Measurements from ENCODE around the gene PPP1R16B. TPM values are rescaled to one million over a fixed set of nuclear protein-coding genes. Genes with fewer than 3 reads are reported as not detected.
"Not testable (repeated sequence)": the region's sequence is repeated elsewhere in the genome, so short reads cannot be mapped to it uniquely, and the experiment has no call there.

The PPP1R16B gene
- total RNA-seq, 1 experiment from 2014 or later = 19.8 TPM

DNA sequence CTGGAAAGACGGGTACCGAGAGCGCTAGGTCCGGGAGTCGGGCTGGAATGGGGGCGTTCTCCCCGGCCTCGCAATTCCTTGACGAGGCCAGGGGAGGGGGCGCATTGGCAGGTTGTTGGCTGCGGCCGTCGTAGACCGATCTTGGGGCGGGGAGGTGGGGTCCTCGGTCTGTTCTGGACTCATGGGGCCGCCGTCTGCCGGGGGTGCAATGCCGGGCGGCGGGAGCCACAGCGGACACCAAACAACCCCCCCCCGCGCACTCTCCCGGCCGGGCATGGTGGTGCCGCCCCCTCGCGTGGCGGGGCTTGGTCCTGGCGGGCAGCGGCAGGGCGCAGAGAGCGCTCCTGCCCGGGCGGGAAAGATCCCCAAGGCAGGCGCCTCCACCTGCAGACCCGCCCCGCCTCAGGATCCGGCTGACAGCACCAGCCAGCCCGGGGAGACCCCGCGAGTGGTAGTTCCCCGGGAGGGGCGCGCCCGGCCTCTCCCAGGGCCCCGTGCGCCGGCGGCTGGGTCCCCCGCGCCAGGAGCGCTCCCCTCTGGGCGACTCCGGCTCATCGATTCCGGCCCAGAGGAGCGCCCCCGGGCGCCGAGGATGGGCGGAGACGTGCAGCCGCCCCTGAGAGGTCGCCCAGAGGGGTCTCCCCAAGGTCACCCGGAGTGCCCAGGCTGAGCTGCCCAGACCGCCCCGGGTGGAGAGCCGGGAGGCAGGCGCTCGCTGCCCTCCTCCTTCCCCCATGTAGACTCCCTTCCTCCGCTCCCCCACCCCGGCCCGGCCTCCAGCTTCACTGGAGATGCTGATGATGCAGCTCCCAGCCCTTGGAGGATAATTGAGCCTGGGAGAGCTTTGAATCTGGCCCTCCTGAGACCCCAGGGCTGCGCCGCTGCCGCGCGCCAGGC is 709 bp downstream of the PPP1R16B start:
- H3K36me3 ChIP-seq (replicated peaks; ENCODE audit: control insufficient read depth, insufficient read depth, low read length) = peaks cover 5% of the 10 kb centered on the region
- H3K4me3 ChIP-seq (ENCODE audit: insufficient read depth, low read depth, low read length) = peak overlapping the region; percentile 80
- peak; percentile 76 for DNase-seq
- peaks cover 3% of the 10 kb centered on the region for H3K27me3 ChIP-seq (ENCODE audit: control insufficient read depth, insufficient read depth, low read length)

DNA sequence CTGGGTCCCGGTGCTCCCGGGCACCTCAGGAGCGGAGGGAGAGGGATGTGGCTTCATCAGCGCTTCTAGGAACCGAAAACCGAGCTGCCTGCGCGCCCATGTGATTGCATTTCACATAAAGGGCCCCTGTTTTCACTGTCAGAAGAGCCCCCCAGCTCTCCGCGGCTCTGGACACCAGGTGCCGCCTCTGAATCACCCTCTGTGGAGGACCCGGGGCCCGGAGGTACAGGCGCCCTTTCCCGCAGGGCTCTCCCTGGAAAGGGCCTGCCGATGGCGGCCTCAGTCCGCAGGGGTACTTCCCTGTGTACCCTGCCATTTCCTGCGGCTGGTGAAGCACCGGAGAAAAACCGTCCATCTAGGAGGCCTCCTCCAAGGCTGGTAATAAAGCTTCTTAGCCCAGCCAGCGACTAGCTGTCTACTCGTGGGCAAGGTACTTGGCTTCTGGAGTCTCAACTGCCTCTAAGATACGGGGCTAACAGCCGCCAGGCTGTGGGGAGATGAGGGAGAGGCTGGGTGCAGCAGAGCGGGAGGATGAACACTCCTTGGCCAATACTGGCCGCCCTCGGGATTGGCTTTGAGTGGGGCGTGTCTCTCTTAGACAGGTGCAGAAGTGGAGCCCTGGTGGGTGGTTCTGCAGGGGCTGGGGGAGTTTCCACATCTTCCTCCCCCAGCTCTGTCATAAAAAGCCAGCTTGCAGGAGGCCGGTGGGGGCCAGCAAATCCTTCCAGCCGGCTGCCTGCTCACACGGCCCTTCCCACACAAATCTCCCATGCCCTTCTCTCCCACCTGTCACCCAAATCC is 1.6 kb downstream of the PPP1R16B start:
- peaks cover 3% of the 10 kb centered on the region for H3K27me3 ChIP-seq (ENCODE audit: control insufficient read depth, insufficient read depth, low read length)
- peaks cover 5% of the 10 kb centered on the region for H3K36me3 ChIP-seq (replicated peaks; ENCODE audit: control insufficient read depth, insufficient read depth, low read length)
- DNase-seq = peak; percentile 40
- H3K4me3 ChIP-seq (ENCODE audit: insufficient read depth, low read depth, low read length) = peak overlapping the region; percentile 80

DNA sequence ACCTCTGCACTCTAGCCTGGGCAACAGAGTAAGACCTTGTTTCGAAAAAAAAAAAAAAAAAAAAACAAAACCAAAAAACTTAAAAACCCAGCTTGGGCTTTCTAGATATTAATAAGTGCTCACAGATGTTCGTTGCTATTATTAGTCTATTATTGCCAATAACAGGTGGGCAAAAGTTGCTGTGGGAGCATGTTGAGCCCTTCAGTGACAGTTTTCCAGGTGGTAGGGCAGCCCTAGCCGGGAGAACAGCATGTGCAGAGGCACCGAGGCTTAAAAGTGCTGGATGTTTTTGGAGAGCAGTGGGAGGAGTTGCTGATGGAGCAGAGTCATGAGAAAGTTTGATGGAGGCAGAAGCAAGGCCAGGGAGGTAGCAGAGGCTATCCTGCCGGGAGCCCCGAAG is 4.4 kb downstream of the PPP1R16B start:
- no peak for DNase-seq
- H3K4me3 ChIP-seq (ENCODE audit: insufficient read depth, low read depth, low read length) = no peak overlapping the region
- H3K36me3 ChIP-seq (replicated peaks; ENCODE audit: control insufficient read depth, insufficient read depth, low read length) = peaks cover 5% of the 10 kb centered on the region
- peaks cover 3% of the 10 kb centered on the region for H3K27me3 ChIP-seq (ENCODE audit: control insufficient read depth, insufficient read depth, low read length)

DNA sequence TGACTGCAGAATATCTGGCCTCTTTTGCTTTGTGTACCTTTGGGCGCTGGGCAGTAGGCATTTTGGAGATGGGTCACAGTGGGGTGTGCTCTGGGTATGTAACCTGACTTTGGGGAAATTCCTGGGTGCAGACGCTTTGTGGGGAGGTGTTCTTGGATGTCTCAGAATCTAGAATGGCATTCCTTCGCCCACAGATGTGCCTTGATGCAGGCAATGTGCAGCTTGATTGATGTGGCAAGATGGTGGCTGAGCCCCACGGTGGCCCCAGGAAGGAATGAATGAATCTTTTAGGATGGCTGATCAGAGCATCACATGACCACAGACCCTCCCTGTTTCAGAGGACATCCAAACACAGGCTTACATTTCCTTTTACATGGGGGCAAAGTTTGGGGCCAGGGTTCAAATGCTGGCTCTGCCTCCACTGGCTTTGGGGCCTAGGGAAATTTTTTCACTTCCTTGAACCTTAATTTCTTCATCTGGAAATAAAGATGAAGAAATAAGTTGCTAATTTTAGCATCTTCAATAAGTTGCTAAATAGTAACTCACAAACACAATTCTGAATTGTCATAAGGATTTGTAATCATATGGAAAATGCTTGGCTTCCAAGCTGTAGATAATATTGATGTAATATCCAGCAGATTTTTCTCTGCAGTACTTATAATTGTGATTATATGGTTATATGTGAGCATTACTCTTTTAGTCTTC is 5.6 kb downstream of the PPP1R16B start:
- no peak for DNase-seq
- H3K4me3 ChIP-seq (ENCODE audit: insufficient read depth, low read depth, low read length) = no peak overlapping the region
- H3K27me3 ChIP-seq (ENCODE audit: control insufficient read depth, insufficient read depth, low read length) = peaks cover 3% of the 10 kb centered on the region
- H3K36me3 ChIP-seq (replicated peaks; ENCODE audit: control insufficient read depth, insufficient read depth, low read length) = peaks cover 5% of the 10 kb centered on the region

DNA sequence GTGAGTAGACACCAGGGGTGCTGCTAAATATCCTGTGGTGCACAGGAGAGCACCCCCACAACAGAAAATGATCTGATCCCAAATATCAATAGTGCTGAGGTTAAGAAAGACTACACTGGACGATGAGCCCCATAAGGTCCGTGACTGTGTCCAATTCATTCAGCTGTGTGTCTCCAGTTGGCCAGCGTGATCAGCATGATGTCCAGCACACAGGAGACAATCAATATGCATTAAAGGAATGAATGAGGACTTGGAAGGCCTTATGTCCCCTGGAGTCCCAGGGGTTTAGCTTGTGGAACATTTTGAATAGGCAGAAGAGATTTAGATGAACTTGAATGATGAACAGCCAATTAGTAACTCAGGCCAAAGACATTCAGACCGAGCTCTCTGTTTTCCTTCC is 6.3 kb downstream of the PPP1R16B start:
- peaks cover 5% of the 10 kb centered on the region for H3K36me3 ChIP-seq (replicated peaks; ENCODE audit: control insufficient read depth, insufficient read depth, low read length)
- H3K27me3 ChIP-seq (ENCODE audit: control insufficient read depth, insufficient read depth, low read length) = peaks cover 3% of the 10 kb centered on the region
- DNase-seq = no peak

DNA sequence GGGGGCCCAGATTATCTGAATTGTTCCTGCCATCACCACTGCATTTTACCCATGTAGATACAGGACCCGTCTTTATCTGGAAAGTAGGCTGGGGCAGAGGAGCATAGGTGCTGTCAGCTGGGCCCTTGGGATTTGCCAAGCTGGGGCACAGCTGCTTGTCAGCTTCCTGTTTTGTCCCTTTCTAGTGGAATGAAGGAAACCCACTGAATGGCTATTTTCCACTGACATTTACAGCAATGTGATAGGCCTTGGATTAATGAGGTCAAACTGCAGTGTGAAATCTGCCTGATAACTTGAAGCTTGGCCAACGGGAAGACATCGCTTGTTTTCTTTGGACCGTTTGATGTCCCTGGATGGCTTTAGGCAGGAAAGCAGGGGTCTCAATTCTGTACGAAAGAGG is 6.7 kb downstream of the PPP1R16B start:
- Histone ChIP-seq H3K36me3 (replicated peaks; ENCODE audit: control insufficient read depth, insufficient read depth, low read length) (peaks cover 5% of the 10 kb centered on the region), H3K27me3 (ENCODE audit: control insufficient read depth, insufficient read depth, low read length) (peaks cover under 1% of the 10 kb centered on the region; the same call in 1 of the 2 replicates), H3K4me3 (ENCODE audit: insufficient read depth, low read depth, low read length) (no peak overlapping the region)
- no peak for DNase-seq

More for the DNA sequence above, 6.3 kb downstream of the PPP1R16B start:
- H3K4me3 ChIP-seq (ENCODE audit: insufficient read depth, low read depth, low read length) = no peak overlapping the region

DNA sequence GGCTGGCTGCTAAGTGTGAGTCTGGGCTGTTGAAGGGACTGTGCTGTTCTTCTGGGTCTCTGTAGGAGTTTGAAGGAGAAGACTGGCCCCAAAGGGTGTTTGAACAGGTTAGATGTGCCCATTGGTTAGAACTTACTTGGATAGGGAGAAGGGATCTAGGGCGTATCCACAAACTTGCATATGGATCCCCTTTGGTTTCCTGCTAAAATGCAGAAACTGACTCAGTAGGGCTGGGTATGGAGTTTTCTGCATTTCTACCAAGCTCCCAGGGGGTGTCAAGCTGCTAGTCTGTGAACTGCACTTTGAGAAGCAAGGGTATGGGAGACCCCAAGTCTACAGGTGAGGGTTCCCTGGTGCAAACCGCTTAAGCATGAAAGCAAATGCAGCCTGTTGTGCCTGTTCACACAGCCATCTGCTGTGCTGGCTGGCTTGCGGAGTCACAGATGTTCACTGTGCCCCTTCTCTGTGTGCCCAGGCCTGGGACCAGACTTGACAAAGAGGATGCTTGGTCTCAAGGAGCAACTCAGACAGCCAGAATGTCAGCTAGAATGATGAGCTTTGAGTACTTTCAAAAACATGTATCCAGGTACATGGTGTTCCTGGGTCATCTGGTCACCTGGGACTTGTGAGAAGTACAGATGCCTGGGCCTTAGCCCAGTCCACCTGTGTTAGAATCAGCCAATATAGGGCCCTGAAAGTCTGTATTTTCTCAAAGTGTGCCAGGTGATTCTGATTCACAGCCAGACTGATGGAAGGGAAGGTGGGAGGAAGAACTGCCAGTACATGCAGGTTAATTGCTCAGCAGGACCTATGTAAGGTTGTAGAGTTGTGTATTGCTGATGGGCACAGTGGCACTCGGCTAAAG is 7.4 kb downstream of the PPP1R16B start:
- peaks cover 5% of the 10 kb centered on the region for H3K36me3 ChIP-seq (replicated peaks; ENCODE audit: control insufficient read depth, insufficient read depth, low read length)
- no peak for DNase-seq
- H3K4me3 ChIP-seq (ENCODE audit: insufficient read depth, low read depth, low read length) = no peak overlapping the region
- H3K27me3 ChIP-seq (ENCODE audit: control insufficient read depth, insufficient read depth, low read length) = no peaks in the 10 kb centered on the region

DNA sequence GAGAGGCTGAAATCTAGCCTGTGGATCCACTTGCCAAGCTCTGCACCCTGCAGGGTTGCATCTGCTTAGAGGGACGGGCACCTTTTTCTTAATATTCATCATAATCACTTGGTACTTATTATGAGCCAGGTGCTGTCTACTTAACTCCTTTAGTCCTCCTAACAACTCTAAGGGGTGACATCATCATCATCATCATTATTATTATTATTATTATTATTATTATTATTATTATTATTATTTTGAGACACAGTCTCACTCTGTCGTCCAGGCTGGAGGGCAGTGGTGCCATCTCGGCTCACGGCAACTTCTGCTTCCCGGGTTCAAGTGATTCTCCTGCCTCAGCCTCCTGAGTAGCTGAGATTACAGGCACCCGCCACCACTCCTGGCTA is 8.1 kb downstream of the PPP1R16B start:
- H3K4me3 ChIP-seq (ENCODE audit: insufficient read depth, low read depth, low read length); H3K36me3 ChIP-seq (replicated peaks; ENCODE audit: control insufficient read depth, insufficient read depth, low read length); H3K27me3 ChIP-seq (ENCODE audit: control insufficient read depth, insufficient read depth, low read length); DNase-seq: not testable (repeated sequence)

DNA sequence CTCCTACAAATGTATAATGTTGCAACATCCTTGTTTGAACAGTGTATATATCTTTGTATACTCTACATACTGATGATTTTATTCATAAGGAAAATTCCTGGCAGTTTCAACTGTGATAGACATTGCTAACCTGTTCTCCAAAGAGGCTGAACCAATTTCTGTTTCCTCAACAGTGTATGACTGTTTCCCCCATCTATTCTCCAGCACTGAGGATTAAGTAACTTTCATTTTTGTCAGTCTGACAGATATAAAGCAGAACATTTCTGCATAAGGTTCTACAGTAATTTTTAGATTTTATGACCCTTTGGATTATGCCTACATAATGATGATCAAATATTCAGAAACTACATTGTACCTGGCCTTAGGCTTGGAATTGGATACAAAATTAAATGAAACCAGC is 9.9 kb downstream of the PPP1R16B start:
- no peak overlapping the region for H3K4me3 ChIP-seq (ENCODE audit: insufficient read depth, low read depth, low read length)
- H3K36me3 ChIP-seq (replicated peaks; ENCODE audit: control insufficient read depth, insufficient read depth, low read length) = peaks cover 4% of the 10 kb centered on the region
- no peaks in the 10 kb centered on the region for H3K27me3 ChIP-seq (ENCODE audit: control insufficient read depth, insufficient read depth, low read length)
- no peak for DNase-seq

DNA sequence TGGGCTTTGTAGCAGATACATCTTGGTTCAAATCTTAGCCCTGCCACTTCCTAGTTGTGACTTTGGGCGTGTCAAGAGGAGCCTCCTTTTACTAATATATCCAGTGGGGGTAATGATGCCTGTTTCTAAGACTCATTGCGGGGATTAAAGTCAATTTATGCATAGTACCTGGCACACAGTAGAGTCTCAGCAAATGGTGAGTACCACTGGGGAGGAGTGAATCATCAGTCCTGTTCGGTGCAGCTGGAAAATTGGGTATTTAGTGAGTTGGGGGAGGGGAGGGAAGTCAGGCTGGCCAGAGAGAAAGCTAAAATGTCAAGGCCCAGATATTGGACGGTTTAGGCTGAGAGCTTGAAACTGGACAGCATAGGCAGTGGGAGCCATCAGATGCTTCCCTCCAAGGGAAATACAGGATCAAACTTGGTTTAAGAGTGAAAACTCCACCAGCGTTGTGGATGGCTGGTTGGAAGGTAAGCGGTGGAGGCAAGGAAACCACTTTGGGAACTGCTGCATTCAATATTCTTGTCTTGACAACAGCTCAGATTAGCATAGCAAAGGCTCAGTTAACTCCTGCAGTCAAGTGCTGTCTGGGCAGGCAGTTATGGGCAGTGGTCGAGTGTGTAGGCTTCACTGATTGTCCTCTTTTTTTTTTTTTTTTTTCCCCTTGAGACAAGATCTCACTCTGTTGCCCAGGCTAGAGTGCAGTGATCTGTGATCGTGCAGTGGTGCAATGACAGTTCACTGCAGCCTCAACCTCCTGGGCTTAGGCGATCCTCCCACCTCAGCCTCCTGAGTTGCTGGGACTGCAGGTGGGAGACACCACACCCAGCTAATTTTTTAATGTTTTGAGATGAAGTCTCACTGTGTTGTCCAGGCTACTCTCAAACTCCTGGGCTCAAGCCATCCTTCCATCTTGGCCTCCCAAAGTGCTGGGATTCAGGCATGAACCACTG is 12.9 kb downstream of the PPP1R16B start:
- H3K27me3 ChIP-seq (ENCODE audit: control insufficient read depth, insufficient read depth, low read length) = no peaks in the 10 kb centered on the region
- DNase-seq = no peak
- H3K4me3 ChIP-seq (ENCODE audit: insufficient read depth, low read depth, low read length) = no peak overlapping the region
- H3K36me3 ChIP-seq (replicated peaks; ENCODE audit: control insufficient read depth, insufficient read depth, low read length) = no peaks in the 10 kb centered on the region

DNA sequence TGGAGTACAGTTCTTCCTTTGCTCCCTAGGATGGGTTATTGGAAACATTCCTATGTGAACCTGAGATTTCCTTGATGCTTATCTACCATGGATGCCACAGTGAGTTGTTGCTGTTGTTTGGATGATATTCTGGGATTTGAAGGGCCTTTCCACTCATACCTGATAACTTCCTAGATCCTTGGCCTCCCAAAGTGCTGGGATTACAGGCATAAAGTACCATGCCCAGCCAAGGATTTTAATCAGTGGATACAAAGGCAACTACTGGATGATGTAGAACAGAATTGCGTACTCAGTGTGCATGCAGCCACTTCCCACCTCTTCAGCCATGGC is 20.0 kb downstream of the PPP1R16B start:
- H3K36me3 ChIP-seq (replicated peaks; ENCODE audit: control insufficient read depth, insufficient read depth, low read length) = no peaks in the 10 kb centered on the region; the same call in 1 of the 2 replicates
- DNase-seq = no peak
- no peaks in the 10 kb centered on the region for H3K27me3 ChIP-seq (ENCODE audit: control insufficient read depth, insufficient read depth, low read length)
- H3K4me3 ChIP-seq (ENCODE audit: insufficient read depth, low read depth, low read length) = no peak overlapping the region

DNA sequence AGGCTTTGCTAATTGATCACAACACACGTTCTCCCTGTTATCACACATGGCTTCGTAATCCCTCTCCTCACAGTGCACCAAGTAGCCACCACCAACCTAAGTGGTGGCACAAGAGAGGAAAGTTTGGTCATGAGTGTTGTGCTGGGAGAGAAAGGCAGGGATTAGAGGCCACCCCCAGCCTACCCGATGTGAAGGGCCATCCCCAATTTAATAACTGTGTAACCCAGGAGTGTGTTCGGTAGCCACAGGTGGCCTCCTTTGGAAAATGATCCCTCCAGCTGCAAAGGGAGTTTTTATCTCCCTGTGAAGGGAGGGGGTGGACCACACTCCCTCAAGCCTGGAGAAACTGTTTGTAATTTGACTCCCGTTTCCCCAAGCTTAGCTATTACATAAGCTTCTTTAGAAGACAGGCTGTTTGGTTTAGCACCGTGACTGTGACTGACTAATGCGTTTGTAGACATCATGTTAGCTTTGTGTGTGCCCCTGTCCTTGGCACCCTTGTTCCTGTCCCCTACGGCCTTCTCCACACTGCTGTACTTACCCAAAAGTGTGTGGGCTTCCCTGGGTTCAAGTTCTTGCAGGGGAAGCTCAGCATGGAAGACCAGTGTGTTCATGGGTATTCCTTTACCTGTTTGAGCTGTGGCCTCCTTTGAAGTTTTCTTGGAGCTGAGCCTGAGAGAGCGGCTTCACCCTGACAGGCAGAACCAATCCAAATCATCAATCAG is 20.6 kb downstream of the PPP1R16B start:
- H3K27me3 ChIP-seq (ENCODE audit: control insufficient read depth, insufficient read depth, low read length) = no peaks in the 10 kb centered on the region
- no peaks in the 10 kb centered on the region; the same call in 1 of the 2 replicates for H3K36me3 ChIP-seq (replicated peaks; ENCODE audit: control insufficient read depth, insufficient read depth, low read length)
- no peak overlapping the region for H3K4me3 ChIP-seq (ENCODE audit: insufficient read depth, low read depth, low read length)
- peak; percentile 66 for DNase-seq
